Measurements from ENCODE around the gene STON2.

The STON2 gene

GRCh38 chr14:81400202-81400678, at the start of gene STON2:
Gene STON2, minus strand, starts transcription at chr14:81400324. Its CDS starts 1,942 bp downstream, at chr14:81398382.
- TF ChIP-seq ZNF274 (IDR thresholded peaks at IDR 0.05; ENCODE audit: low read depth, low read length): no peak
- H3K4me3 ChIP-seq (ENCODE audit: low read length): no peak within 1 kb of the TSS

GRCh38 chr14:81449576-81449975, 49.5 kb upstream of the STON2 start:
- no peak overlapping the region for H3K4me3 ChIP-seq (ENCODE audit: low read length)
- TF ChIP-seq ZNF274 (IDR thresholded peaks at IDR 0.05; ENCODE audit: low read depth, low read length): no peak

- no peak for TF ChIP-seq ZNF274 (IDR thresholded peaks at IDR 0.05; ENCODE audit: low read depth, low read length)
- no peak overlapping the region for H3K4me3 ChIP-seq (ENCODE audit: low read length)
Observed at GRCh38 chr14:81449114-81449513, 49.0 kb upstream of the STON2 start.

- no peak for TF ChIP-seq ZNF274 (IDR thresholded peaks at IDR 0.05; ENCODE audit: low read depth, low read length)
Observed at GRCh38 chr14:81447021-81447764, 47.1 kb upstream of the STON2 start.

GRCh38 chr14:81446279-81447007, 46.3 kb upstream of the STON2 start:
- no peak for TF ChIP-seq ZNF274 (IDR thresholded peaks at IDR 0.05; ENCODE audit: low read depth, low read length)
- H3K4me3 ChIP-seq (ENCODE audit: low read length): no peak overlapping the region

More at GRCh38 chr14:81447021-81447764, 47.1 kb upstream of the STON2 start:
- H3K4me3 ChIP-seq (ENCODE audit: low read length): no peak overlapping the region

GRCh38 chr14:81441626-81442134, 41.6 kb upstream of the STON2 start:
- TF ChIP-seq ZNF274 (IDR thresholded peaks at IDR 0.05; ENCODE audit: low read depth, low read length): no peak
- no peak overlapping the region for H3K4me3 ChIP-seq (ENCODE audit: low read length)

- H3K4me3 ChIP-seq (ENCODE audit: low read length): no peak overlapping the region
- no peak for TF ChIP-seq ZNF274 (IDR thresholded peaks at IDR 0.05; ENCODE audit: low read depth, low read length)
Observed at GRCh38 chr14:81440041-81440440, 39.9 kb upstream of the STON2 start.

- TF ChIP-seq ZNF274 (IDR thresholded peaks at IDR 0.05; ENCODE audit: low read depth, low read length): no peak
- no peak overlapping the region for H3K4me3 ChIP-seq (ENCODE audit: low read length)
Observed at GRCh38 chr14:81437244-81437643, 37.1 kb upstream of the STON2 start.

- no peak for TF ChIP-seq ZNF274 (IDR thresholded peaks at IDR 0.05; ENCODE audit: low read depth, low read length)
- H3K4me3 ChIP-seq (ENCODE audit: low read length): peak overlapping the region; percentile 38; the same call in 1 of the 2 replicates
Observed at GRCh38 chr14:81436296-81437138, 36.4 kb upstream of the STON2 start.

GRCh38 chr14:81435391-81436295, 35.5 kb upstream of the STON2 start:
- H3K4me3 ChIP-seq (ENCODE audit: low read length): peak overlapping the region; percentile 60
- TF ChIP-seq ZNF274 (IDR thresholded peaks at IDR 0.05; ENCODE audit: low read depth, low read length): no peak

GRCh38 chr14:81435048-81435390, 34.9 kb upstream of the STON2 start:
- TF ChIP-seq ZNF274 (IDR thresholded peaks at IDR 0.05; ENCODE audit: low read depth, low read length): no peak
- H3K4me3 ChIP-seq (ENCODE audit: low read length): peak overlapping the region; percentile 60; the same call in 1 of the 2 replicates

- no peak overlapping the region for H3K4me3 ChIP-seq (ENCODE audit: low read length)
- no peak for TF ChIP-seq ZNF274 (IDR thresholded peaks at IDR 0.05; ENCODE audit: low read depth, low read length)
Observed at GRCh38 chr14:81434230-81434629, 34.1 kb upstream of the STON2 start.

- no peak for TF ChIP-seq ZNF274 (IDR thresholded peaks at IDR 0.05; ENCODE audit: low read depth, low read length)
- H3K4me3 ChIP-seq (ENCODE audit: low read length): no peak overlapping the region
Observed at GRCh38 chr14:81433378-81433777, 33.3 kb upstream of the STON2 start.
